B cell (primary cell): ENCODE measurements around the gene RIN2. TPM values are rescaled to one million over a fixed set of nuclear protein-coding genes. Genes with fewer than 3 reads are reported as not detected.

ENCODE experiments used
- ATAC-seq: fragments of 200-7000 bp; cut with Tn5 transposase; one replicate; pipeline ENCODE4 v1.10.0; 2021; ENCODE audit warnings: low read depth, mild to moderate bottlenecking, moderate number of reproducible peaks, moderate library complexity
- CTCF ChIA-PET: fragments of 350-600 bp; sonication (Branson Sonifier 250); formaldehyde crosslinking; loops from one replicate; lab custom pipeline; 2021; ENCODE audit warnings: antibody characterized with exemption, inconsistent platforms; lab: Charles Lee
- POLR2A ChIA-PET: fragments of 350-600 bp; sonication (Branson Sonifier 250); formaldehyde crosslinking; loops from one replicate; lab custom pipeline; 2021; ENCODE audit warnings: antibody characterized with exemption; lab: Charles Lee
- DNase-seq: peaks from one replicate; pipeline ENCODE4 v3.0.0; 2013
- H2AFZ ChIP-seq: 2 replicates; pipeline ENCODE4 v1.6.1; 2012; ENCODE audit warnings: mild to moderate bottlenecking, low read depth, low read length; ENCODE audit not compliant: insufficient read depth, poor library complexity, severe bottlenecking
- H3K27ac ChIP-seq, 2 donors: 1 replicate in 1 of 2; 2 replicates in 1 of 2; pipeline ENCODE4 v1.5.1; 2012 to 2013; ENCODE audit warnings: low read length in 2 of 2, mild to moderate bottlenecking in 2 of 2, moderate library complexity in 1 of 2
- H3K27me3 ChIP-seq, 4 experiments: fragments of 200-600 bp in 1 of 4; sonication (generic) in 1 of 4; replicated peaks in 1 of 4; 1 replicate in 2 of 4; 2 replicates in 2 of 4; pipeline versions ENCODE4 v1.6.1 to v1.7.0; 2013 to 2016; ENCODE audit warnings: low read length in 3 of 4, mild to moderate bottlenecking in 2 of 4, mixed read lengths in 1 of 4, moderate library complexity in 1 of 4; ENCODE audit not compliant: insufficient read depth in 4 of 4, control insufficient read depth in 3 of 4; ENCODE audit errors: control extremely low read depth in 1 of 4
- H3K36me3 ChIP-seq, 2 experiments: replicated peaks in 1 of 2; 1 replicate in 1 of 2; 2 replicates in 1 of 2; pipeline versions ENCODE4 v1.6.1 to v1.7.1; 2013; ENCODE audit warnings: low read length in 1 of 2; ENCODE audit not compliant: insufficient read depth in 2 of 2, control insufficient read depth in 1 of 2; ENCODE audit errors: control extremely low read depth in 1 of 2, extremely low read depth in 1 of 2
- H3K4me1 ChIP-seq, 2 donors: fragments of 200-600 bp in 1 of 2; sonication (generic) in 1 of 2; 1 replicate in 1 of 2; 2 replicates in 1 of 2; pipeline versions ENCODE4 v1.5.1 to v1.6.1; 2013 to 2017; ENCODE audit warnings: low read length in 2 of 2; ENCODE audit not compliant: control insufficient read depth in 2 of 2, insufficient read depth in 2 of 2
- H3K4me2 ChIP-seq: replicated peaks from 2 replicates; pipeline ENCODE3; 2012; ENCODE audit warnings: mild to moderate bottlenecking, low read depth, low read length; ENCODE audit not compliant: poor library complexity, severe bottlenecking
- H3K4me3 ChIP-seq, 5 experiments: fragments of 200-600 bp in 1 of 5; sonication (generic) in 1 of 5; 1 replicate in 3 of 5; 2 replicates in 2 of 5; pipeline versions ENCODE4 v1.5.1 to v1.7.0; 2011 to 2016; ENCODE audit warnings: low read length in 4 of 5, mild to moderate bottlenecking in 4 of 5, low read depth in 2 of 5, control low read depth in 1 of 5, moderate library complexity in 1 of 5; ENCODE audit not compliant: insufficient read depth in 1 of 5; ENCODE audit errors: control extremely low read depth in 1 of 5, extremely low read depth in 1 of 5
- H3K79me2 ChIP-seq: fragments of 200-600 bp; sonication (generic); one replicate; pipeline ENCODE4 v1.6.0; 2016; ENCODE audit warnings: low read length; ENCODE audit not compliant: control insufficient read depth, insufficient read depth
- H3K9ac ChIP-seq: fragments of 200-600 bp; sonication (generic); 2 replicates; pipeline ENCODE4 v1.6.1; 2017; ENCODE audit warnings: mild to moderate bottlenecking, low read length, moderate library complexity
- H3K9me3 ChIP-seq, 3 donors: one replicate each; pipeline versions ENCODE4 v1.6.1 to v1.7.1; 2013; ENCODE audit warnings: low read length in 2 of 3; ENCODE audit not compliant: control insufficient read depth in 2 of 3, insufficient read depth in 1 of 3; ENCODE audit errors: control extremely low read depth in 1 of 3
- H4K20me1 ChIP-seq: 2 replicates; pipeline ENCODE4 v1.6.0; 2012; ENCODE audit warnings: mild to moderate bottlenecking, low read length; ENCODE audit not compliant: insufficient read depth, control insufficient read depth, poor library complexity, severe bottlenecking
- H3K27ac Mint-ChIP-seq: one replicate; pipeline ENCODE4 v1.8.0; 2021; ENCODE audit warnings: mixed read lengths
- H3K27me3 Mint-ChIP-seq: one replicate; pipeline ENCODE4 v1.8.0; 2021; ENCODE audit warnings: mixed read lengths
- H3K4me1 Mint-ChIP-seq: one replicate; pipeline ENCODE4 v1.8.0; 2021; ENCODE audit warnings: mixed read lengths
- H3K4me3 Mint-ChIP-seq: one replicate; pipeline ENCODE4 v1.8.0; 2021; ENCODE audit warnings: mixed read lengths
- H3K9me3 Mint-ChIP-seq: one replicate; pipeline ENCODE4 v1.8.0; 2022; ENCODE audit warnings: mixed read lengths; ENCODE audit not compliant: insufficient read depth
- CTCF ChIP-seq: fragments of 200-600 bp; IDR thresholded peaks from one replicate; pipeline ENCODE4 v1.8.0; 2022; ENCODE audit warnings: antibody characterized with exemption, mild to moderate bottlenecking
- EZH2 ChIP-seq: IDR thresholded peaks from 2 replicates; pipeline ENCODE4 v1.6.1; 2012; ENCODE audit warnings: borderline replicate concordance, low read depth, mild to moderate bottlenecking, moderate library complexity, low read length; ENCODE audit not compliant: insufficient read depth, poor library complexity, severe bottlenecking
- WGBS: methylation state at CpG from one replicate; pipeline ENCODE4 v1.1.5; 2013; ENCODE audit warnings: missing lambda C conversion rate; ENCODE audit not compliant: insufficient coverage; 5-methylcytosine and 5-hydroxymethylcytosine counted together
- intact Hi-C: fragments of 100-400 bp; cut with micrococcal nuclease; formaldehyde crosslinking; loops from one replicate; pipeline ENCODE4 v1.10.0; 2022
- polyA plus RNA-seq: library from polyadenylated mRNA; depleted of rRNA; stranded (reverse); fragments of >200 nt; gene quantifications from 2 replicates; pipeline ENCODE4 v1.2.3, GENCODE V29; 2012
- total RNA-seq, 2 donors: library from RNA; stranded (reverse); fragments of 120-200 nt in 1 of 2; gene quantifications; 1 replicate in 1 of 2; 2 replicates in 1 of 2; pipeline versions ENCODE4 v1.2.3 to v1.2.4, GENCODE V29; 2013 to 2022

Gene RIN2
- total and polyA plus RNA-seq, 2 donors (not counting 1 experiment from before 2014, with no cell fraction given): 0.15 to 0.32 TPM

GRCh38 chr20:19774135-19774933 is 16.3 kb downstream of the RIN2 start:
- ATAC-seq (no peak), DNase-seq (no peak)
- H3K4me2 ChIP-seq: no peak overlapping the region
- H3K4me3 ChIP-seq: no peak overlapping the region
- H3K27ac ChIP-seq: no peak overlapping the region
- TF ChIP-seq CTCF: no peak
- no peak for TF ChIP-seq EZH2
- H3K9me3 Mint-ChIP-seq: no peaks in the 10 kb centered on the region
- H3K36me3 ChIP-seq: no peaks in the 10 kb centered on the region
- CTCF ChIA-PET: interaction anchor here (0.7 kb wide), 1 partner anchor 8 kb away, joined by 3 read pairs; no protein-coding TSS in a partner anchor
- no peaks in the 10 kb centered on the region for H4K20me1 ChIP-seq
- H3K27me3 Mint-ChIP-seq: peaks cover 26% of the 10 kb centered on the region
- intact Hi-C loops: no loop called here
- no peaks in the 10 kb centered on the region for H3K79me2 ChIP-seq
- no peak overlapping the region for H3K4me3 Mint-ChIP-seq
- no peaks in the 10 kb centered on the region for H3K4me1 ChIP-seq
- POLR2A ChIA-PET: no interaction called here
- H2AFZ ChIP-seq: no peak overlapping the region
- 100% methylated on average over 2 of the region's 4 CpGs for WGBS
- H3K9me3 ChIP-seq: no peaks in the 10 kb centered on the region
- H3K27ac Mint-ChIP-seq: no peak overlapping the region
- H3K9ac ChIP-seq: no peak overlapping the region
- no peaks in the 10 kb centered on the region for H3K4me1 Mint-ChIP-seq
- no peaks in the 10 kb centered on the region for H3K27me3 ChIP-seq
